Mesothelial cell of epicardium (in vitro differentiated cells): Measurements from ENCODE around the gene ZNF467. TPM values are rescaled to one million over a fixed set of nuclear protein-coding genes. Genes with fewer than 3 reads are reported as not detected.

Experiments used
- DNase-seq, 2 experiments: peaks; one replicate each; pipeline ENCODE4 v3.0.0; 2021; ENCODE audit warnings: low spot score in 2 of 2; ENCODE audit not compliant: unreplicated experiment in 2 of 2
- H3K27ac Mint-ChIP-seq: 2 replicates; pipeline ENCODE4 v1.8.0; 2021; ENCODE audit warnings: mixed read lengths
- H3K27me3 Mint-ChIP-seq: 2 replicates; pipeline ENCODE4 v1.8.0; 2021; ENCODE audit warnings: low read depth, mixed read lengths
- H3K36me3 Mint-ChIP-seq: 2 replicates; pipeline ENCODE4 v1.8.0; 2021; ENCODE audit warnings: mixed read lengths
- H3K4me1 Mint-ChIP-seq: 2 replicates; pipeline ENCODE4 v1.8.0; 2021; ENCODE audit warnings: mixed read lengths
- H3K4me3 Mint-ChIP-seq: 2 replicates; pipeline ENCODE4 v1.8.0; 2021; ENCODE audit warnings: mild to moderate bottlenecking, moderate library complexity, mixed read lengths
- H3K9me3 Mint-ChIP-seq: 2 replicates; pipeline ENCODE4 v1.8.0; 2021; ENCODE audit warnings: mixed read lengths
- CTCF ChIP-seq: fragments of 200-600 bp; sonication (generic); IDR thresholded peaks from one replicate; pipeline ENCODE4 v1.5.0; 2021; ENCODE audit warnings: antibody characterized with exemption; ENCODE audit not compliant: unreplicated experiment
- total RNA-seq: library from RNA; stranded (reverse); gene quantifications from 3 replicates; pipeline ENCODE4 v1.2.1, GENCODE V29; 2021

Gene ZNF467
- total RNA-seq, 1 donor from 2014 or later = 38.9 TPM

- Mint-ChIP-seq H3K27ac (no peak overlapping the region), H3K36me3 (peaks cover 2% of the 10 kb centered on the region), H3K9me3 (no peaks in the 10 kb centered on the region), H3K4me3 (no peak overlapping the region), H3K27me3 (peaks cover 16% of the 10 kb centered on the region), H3K4me1 (no peaks in the 10 kb centered on the region)
- no peak for TF ChIP-seq CTCF
- DNase-seq = no peak
Observed at GRCh38 chr7:149803551-149804074, 30.2 kb upstream of the ZNF467 start.

- Mint-ChIP-seq H3K27ac (no peak overlapping the region), H3K4me3 (no peak overlapping the region), H3K27me3 (peaks cover 16% of the 10 kb centered on the region), H3K36me3 (peaks cover 2% of the 10 kb centered on the region), H3K4me1 (no peaks in the 10 kb centered on the region), H3K9me3 (no peaks in the 10 kb centered on the region)
- TF ChIP-seq CTCF = no peak
- DNase-seq = no peak
Observed at GRCh38 chr7:149802966-149803365, 29.6 kb upstream of the ZNF467 start.

- DNase-seq = no peak
Observed at GRCh38 chr7:149801816-149802215, 28.4 kb upstream of the ZNF467 start.

GRCh38 chr7:149801002-149801566 lies 27.7 kb upstream of the ZNF467 start:
- DNase-seq = no peak
- no peaks in the 10 kb centered on the region for H3K9me3 Mint-ChIP-seq
- no peak overlapping the region for H3K27ac Mint-ChIP-seq
- no peak overlapping the region for H3K4me3 Mint-ChIP-seq
- H3K4me1 Mint-ChIP-seq = no peaks in the 10 kb centered on the region
- peaks cover 4% of the 10 kb centered on the region for H3K27me3 Mint-ChIP-seq
- H3K36me3 Mint-ChIP-seq = peaks cover 2% of the 10 kb centered on the region
- TF ChIP-seq CTCF = no peak

More at GRCh38 chr7:149801816-149802215, 28.4 kb upstream of the ZNF467 start:
- TF ChIP-seq CTCF = no peak
- no peak overlapping the region for H3K4me3 Mint-ChIP-seq
- no peaks in the 10 kb centered on the region for H3K9me3 Mint-ChIP-seq
- H3K27me3 Mint-ChIP-seq = peaks cover 11% of the 10 kb centered on the region
- no peaks in the 10 kb centered on the region for H3K4me1 Mint-ChIP-seq
- no peak overlapping the region for H3K27ac Mint-ChIP-seq
- H3K36me3 Mint-ChIP-seq = peaks cover 2% of the 10 kb centered on the region

GRCh38 chr7:149800169-149800555 lies 26.8 kb upstream of the ZNF467 start:
- Mint-ChIP-seq H3K4me1 (no peaks in the 10 kb centered on the region), H3K27me3 (peaks cover 2% of the 10 kb centered on the region), H3K27ac (no peak overlapping the region), H3K9me3 (no peaks in the 10 kb centered on the region), H3K4me3 (no peak overlapping the region), H3K36me3 (peaks cover 4% of the 10 kb centered on the region)
- TF ChIP-seq CTCF = no peak
- DNase-seq = no peak
